ENCODE data around the gene ITGAX.

Gene ITGAX

DNA sequence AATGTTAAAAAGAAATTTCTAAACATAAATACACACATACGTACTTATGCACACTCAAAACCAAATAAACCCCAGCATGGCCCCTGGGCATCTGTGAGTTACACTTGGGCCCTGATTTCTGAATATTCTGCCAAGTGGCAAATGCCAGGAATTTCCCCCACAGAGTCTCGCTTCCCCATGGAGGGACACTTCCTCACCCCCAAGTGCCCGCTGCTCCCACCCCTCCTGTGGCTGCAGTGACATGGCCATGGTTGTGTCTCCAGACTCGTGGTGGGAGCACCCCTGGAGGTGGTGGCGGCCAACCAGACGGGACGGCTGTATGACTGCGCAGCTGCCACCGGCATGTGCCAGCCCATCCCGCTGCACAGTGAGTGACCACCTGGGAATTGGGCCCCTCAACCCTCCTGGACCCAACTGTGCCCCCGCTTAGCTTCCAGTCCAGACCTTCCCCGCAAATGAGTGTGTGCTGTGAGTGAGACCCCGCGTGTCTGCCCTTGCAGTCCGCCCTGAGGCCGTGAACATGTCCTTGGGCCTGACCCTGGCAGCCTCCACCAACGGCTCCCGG lies 42.2 kb downstream of the ITGAX start:
- H3K4me3 ChIP-seq: no peak overlapping the region
- H3K9ac ChIP-seq (ENCODE audit: insufficient read length): no peak overlapping the region
- no peaks in the 10 kb centered on the region for H3K36me3 ChIP-seq (ENCODE audit: insufficient read depth, low read length)
- TF ChIP-seq EZH2 (IDR thresholded peaks at IDR 0.05) (no peak), POLR2AphosphoS5 (IDR thresholded peaks at IDR 0.05; ENCODE audit: borderline replicate concordance, low read depth, low read length) (no peak), FOXP2 (optimal IDR thresholded peaks at IDR 0.05; ENCODE audit: control extremely low read depth, extremely low read length, insufficient read depth) (no peak)
- no peak for DNase-seq (ENCODE audit: low read depth, low spot score)
- H3K9me3 ChIP-seq (ENCODE audit: low read depth, low read length): no peaks in the 10 kb centered on the region
- H3K27ac ChIP-seq: no peak overlapping the region

- no peak overlapping the region for H3K27ac ChIP-seq
- no peak for DNase-seq (ENCODE audit: low read depth, low spot score)
- no peaks in the 10 kb centered on the region for H3K36me3 ChIP-seq (ENCODE audit: insufficient read depth, low read length)
- TF ChIP-seq FOXP2 (optimal IDR thresholded peaks at IDR 0.05; ENCODE audit: control extremely low read depth, extremely low read length, insufficient read depth) (no peak), POLR2AphosphoS5 (IDR thresholded peaks at IDR 0.05; ENCODE audit: borderline replicate concordance, low read depth, low read length) (no peak), EZH2 (IDR thresholded peaks at IDR 0.05) (no peak)
- no peak overlapping the region for H3K9ac ChIP-seq (ENCODE audit: insufficient read length)
- H3K9me3 ChIP-seq (ENCODE audit: low read depth, low read length): no peaks in the 10 kb centered on the region
- no peak overlapping the region for H3K4me3 ChIP-seq
Observed at GRCh38 chr16:31397701-31398100, 42.7 kb downstream of the ITGAX start.

GRCh38 chr16:31400191-31400590 lies 45.2 kb downstream of the ITGAX start:
- Histone ChIP-seq H3K4me3 (no peak overlapping the region), H3K9ac (ENCODE audit: insufficient read length) (no peak overlapping the region), H3K27ac (no peak overlapping the region), H3K9me3 (ENCODE audit: low read depth, low read length) (no peaks in the 10 kb centered on the region), H3K36me3 (ENCODE audit: insufficient read depth, low read length) (no peaks in the 10 kb centered on the region)
- DNase-seq (ENCODE audit: low read depth, low spot score): no peak
- TF ChIP-seq FOXP2 (optimal IDR thresholded peaks at IDR 0.05; ENCODE audit: control extremely low read depth, extremely low read length, insufficient read depth) (no peak), EZH2 (IDR thresholded peaks at IDR 0.05) (no peak), POLR2AphosphoS5 (IDR thresholded peaks at IDR 0.05; ENCODE audit: borderline replicate concordance, low read depth, low read length) (no peak)

DNA sequence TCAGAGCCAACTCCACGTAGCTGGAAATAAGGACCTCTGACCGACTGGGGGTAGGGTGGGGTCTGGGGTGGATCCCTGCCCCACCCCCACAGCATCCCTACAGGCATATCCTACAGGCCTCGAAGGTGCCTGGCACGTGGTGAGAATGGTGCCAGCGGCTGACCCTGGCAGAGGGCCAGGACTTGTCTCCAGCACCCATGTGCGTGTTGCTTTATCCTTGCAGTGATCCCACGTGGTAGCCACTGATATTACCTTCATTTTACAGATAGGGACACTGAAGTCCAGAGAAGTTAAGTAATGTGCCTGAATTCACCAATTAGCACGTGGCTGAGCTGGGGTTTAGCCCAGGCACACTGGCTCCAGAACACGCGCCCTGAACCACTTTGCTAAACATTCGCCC lies 46.5 kb downstream of the ITGAX start:
- TF ChIP-seq EZH2 (IDR thresholded peaks at IDR 0.05): no peak
- TF ChIP-seq FOXP2 (optimal IDR thresholded peaks at IDR 0.05; ENCODE audit: control extremely low read depth, extremely low read length, insufficient read depth): no peak
- H3K27ac ChIP-seq: no peak overlapping the region
- H3K4me3 ChIP-seq: no peak overlapping the region
- H3K9ac ChIP-seq (ENCODE audit: insufficient read length): no peak overlapping the region
- no peak for DNase-seq (ENCODE audit: low read depth, low spot score)
- H3K9me3 ChIP-seq (ENCODE audit: low read depth, low read length): no peaks in the 10 kb centered on the region
- no peaks in the 10 kb centered on the region for H3K36me3 ChIP-seq (ENCODE audit: insufficient read depth, low read length)

DNA sequence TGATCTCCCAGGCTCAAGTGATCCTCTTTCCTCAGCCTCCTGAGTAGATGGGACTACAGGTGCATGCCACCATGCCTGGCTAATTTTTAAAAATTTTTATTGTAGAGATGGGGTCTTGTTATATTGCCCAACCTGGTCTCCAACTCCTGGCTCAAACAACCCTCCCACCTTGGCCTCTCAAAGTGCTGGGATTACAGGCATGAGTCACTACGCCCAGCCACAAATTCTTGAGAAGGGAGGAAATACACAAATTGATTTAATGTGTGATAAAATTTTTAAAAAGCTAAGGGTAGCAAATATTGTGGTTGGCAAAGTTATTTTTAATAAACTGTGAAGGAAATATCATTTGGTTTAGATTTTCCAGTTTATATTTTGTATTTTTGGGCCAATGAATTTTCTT lies 47.7 kb downstream of the ITGAX start:
- Histone ChIP-seq H3K36me3 (ENCODE audit: insufficient read depth, low read length) (no peaks in the 10 kb centered on the region), H3K9ac (ENCODE audit: insufficient read length) (no peak overlapping the region), H3K9me3 (ENCODE audit: low read depth, low read length) (no peaks in the 10 kb centered on the region), H3K27ac (no peak overlapping the region), H3K4me3 (no peak overlapping the region)
- no peak for DNase-seq (ENCODE audit: low read depth, low spot score)
- no peak for TF ChIP-seq POLR2AphosphoS5 (IDR thresholded peaks at IDR 0.05; ENCODE audit: borderline replicate concordance, low read depth, low read length)

DNA sequence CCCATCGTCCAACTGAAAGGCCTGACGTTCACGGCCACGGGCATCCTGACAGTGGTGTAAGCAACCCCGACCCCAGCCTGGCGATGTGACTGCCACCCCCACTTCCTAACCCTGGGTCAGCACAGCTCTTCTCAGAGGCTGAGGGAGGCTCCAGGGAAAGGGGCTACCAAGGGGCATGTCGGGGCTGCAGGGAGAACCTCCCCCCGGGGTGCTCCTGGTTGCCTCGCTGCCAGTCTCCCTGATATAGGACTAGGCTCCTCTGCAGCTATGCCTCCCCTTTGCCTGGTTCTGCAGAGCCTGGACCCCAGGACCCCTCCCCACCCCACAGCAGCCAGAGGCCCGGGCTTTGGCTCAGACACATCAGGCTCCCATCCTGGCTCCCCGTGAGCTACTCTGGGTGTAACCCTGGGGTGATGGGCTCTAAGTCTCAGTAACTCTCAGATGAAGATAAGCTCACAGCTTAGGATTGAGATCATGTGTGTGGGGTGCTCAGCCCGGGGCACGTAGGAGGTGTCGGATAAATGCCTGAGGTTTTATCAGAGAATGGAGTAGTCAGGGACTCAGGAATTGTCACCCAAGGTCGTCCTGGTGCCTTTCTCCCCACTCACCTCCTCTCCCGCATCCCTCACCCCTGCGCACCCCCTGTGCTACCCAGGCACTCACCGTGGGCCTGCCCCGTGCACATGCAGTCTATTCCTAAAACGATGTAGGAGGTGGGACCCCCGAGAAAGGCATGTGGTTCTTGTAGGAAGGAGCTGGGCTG lies 48.8 kb downstream of the ITGAX start:
- no peak for DNase-seq (ENCODE audit: low read depth, low spot score)

DNA sequence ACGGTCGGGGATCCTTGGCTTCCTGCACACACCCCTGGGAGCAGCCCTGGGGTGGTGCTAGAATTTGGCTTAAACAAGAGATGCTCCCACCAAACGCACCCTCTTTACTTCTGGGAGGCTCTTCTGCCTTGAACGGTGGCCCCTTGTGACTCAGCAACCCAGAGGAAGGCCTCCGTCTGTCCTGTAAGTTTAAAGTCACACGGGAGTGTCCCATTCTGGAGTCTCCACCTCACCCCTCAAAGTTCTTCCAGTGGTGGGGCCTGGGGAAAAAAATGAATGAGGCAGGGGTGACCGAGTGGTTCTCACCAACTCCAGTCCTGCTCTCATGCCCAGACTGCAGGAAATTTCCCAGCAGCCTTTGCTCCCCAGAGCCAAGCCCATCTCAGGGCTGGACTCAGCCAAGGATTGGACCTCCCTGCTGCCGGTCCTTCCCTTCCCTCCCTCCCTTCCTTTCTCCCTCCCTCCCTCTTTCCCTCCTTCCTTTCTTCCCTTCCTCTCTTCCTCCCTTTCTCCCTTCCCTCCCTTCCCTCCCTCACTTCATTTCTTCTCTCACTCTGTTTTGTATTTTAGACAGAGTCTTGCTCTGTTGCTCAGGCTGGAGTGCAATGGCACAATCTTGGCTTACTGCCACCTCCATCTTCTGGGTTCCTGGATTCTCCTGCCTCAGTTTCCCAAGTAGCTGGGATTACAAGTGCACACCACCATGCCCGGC lies 49.5 kb downstream of the ITGAX start:
- Histone ChIP-seq H3K4me3 (peak overlapping the region; percentile 74), H3K36me3 (ENCODE audit: insufficient read depth, low read length) (no peaks in the 10 kb centered on the region), H3K9me3 (ENCODE audit: low read depth, low read length) (no peaks in the 10 kb centered on the region), H3K9ac (ENCODE audit: insufficient read length) (peak overlapping the region; percentile 79), H3K27ac (no peak overlapping the region)
- no peak for TF ChIP-seq EZH2 (IDR thresholded peaks at IDR 0.05)
- TF ChIP-seq POLR2AphosphoS5 (IDR thresholded peaks at IDR 0.05; ENCODE audit: borderline replicate concordance, low read depth, low read length): no peak
- no peak for TF ChIP-seq FOXP2 (optimal IDR thresholded peaks at IDR 0.05; ENCODE audit: control extremely low read depth, extremely low read length, insufficient read depth)
- DNase-seq (ENCODE audit: low read depth, low spot score): no peak

More for the DNA sequence above, 48.8 kb downstream of the ITGAX start:
- Histone ChIP-seq H3K36me3 (ENCODE audit: insufficient read depth, low read length) (no peaks in the 10 kb centered on the region), H3K27ac (no peak overlapping the region), H3K4me3 (peak overlapping the region; percentile 74), H3K9ac (ENCODE audit: insufficient read length) (peak overlapping the region; percentile 79), H3K9me3 (ENCODE audit: low read depth, low read length) (no peaks in the 10 kb centered on the region)
- TF ChIP-seq POLR2AphosphoS5 (IDR thresholded peaks at IDR 0.05; ENCODE audit: borderline replicate concordance, low read depth, low read length): no peak
- TF ChIP-seq EZH2 (IDR thresholded peaks at IDR 0.05): no peak
- no peak for TF ChIP-seq FOXP2 (optimal IDR thresholded peaks at IDR 0.05; ENCODE audit: control extremely low read depth, extremely low read length, insufficient read depth)

DNA sequence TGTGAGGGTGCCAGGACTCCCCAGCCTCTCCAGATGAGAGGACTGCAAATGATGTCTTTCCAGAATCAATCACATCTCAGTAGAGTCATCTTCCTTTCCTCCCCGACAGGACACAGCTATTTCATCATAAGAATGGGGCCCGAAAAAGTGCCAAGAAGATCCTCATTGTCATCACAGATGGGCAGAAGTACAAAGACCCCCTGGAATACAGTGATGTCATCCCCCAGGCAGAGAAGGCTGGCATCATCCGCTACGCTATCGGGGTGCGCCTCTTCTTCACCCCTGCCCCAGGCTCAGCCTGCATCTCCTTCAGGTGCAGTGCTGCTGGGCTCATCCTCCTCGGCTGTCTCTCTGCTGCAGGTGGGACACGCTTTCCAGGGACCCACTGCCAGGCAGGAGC lies 52.4 kb downstream of the ITGAX start:
- no peak overlapping the region for H3K4me3 ChIP-seq
- DNase-seq (ENCODE audit: low read depth, low spot score): no peak
- no peak overlapping the region for H3K27ac ChIP-seq
- H3K9me3 ChIP-seq (ENCODE audit: low read depth, low read length): no peaks in the 10 kb centered on the region
- no peak overlapping the region for H3K9ac ChIP-seq (ENCODE audit: insufficient read length)
- no peak for TF ChIP-seq FOXP2 (optimal IDR thresholded peaks at IDR 0.05; ENCODE audit: control extremely low read depth, extremely low read length, insufficient read depth)
- no peak for TF ChIP-seq EZH2 (IDR thresholded peaks at IDR 0.05)
- no peak for TF ChIP-seq POLR2AphosphoS5 (IDR thresholded peaks at IDR 0.05; ENCODE audit: borderline replicate concordance, low read depth, low read length)
- H3K36me3 ChIP-seq (ENCODE audit: insufficient read depth, low read length): no peaks in the 10 kb centered on the region

All from SK-N-MC (cell line).